ENCODE data around the gene PLB1. TPM values are rescaled to one million over a fixed set of nuclear protein-coding genes. Genes with fewer than 3 reads are reported as not detected.

The PLB1 gene
- polyA plus RNA-seq, 1 donor, result 3.2 TPM

DNA sequence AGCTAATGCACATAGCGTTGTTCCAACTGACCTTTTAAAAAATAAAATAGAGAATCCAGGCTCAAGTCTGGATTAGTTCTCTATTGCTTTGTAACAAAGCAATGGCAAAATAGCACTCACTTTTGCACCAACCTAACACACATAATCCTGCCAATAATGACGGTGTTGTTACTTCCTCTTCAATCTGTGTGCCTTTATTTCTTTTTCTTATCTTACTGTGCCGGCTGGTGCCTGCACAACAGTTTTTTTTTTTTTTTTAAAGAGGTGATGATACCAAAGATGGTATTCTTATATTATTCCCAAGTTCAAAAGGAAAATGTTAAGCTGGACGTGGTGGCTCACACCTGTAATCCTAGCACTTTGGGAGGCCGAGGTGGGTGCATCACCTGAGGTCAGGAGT is 3.4 kb downstream of the PLB1 start:
- H3K36me3 ChIP-seq (ENCODE audit: control insufficient read depth, insufficient read depth, low read length), result no peaks in the 10 kb centered on the region
- WGBS (ENCODE audit: insufficient coverage, low lambda C conversion rate), result 11% methylated on average over 1 of the region's 5 CpGs
- H3K27me3 ChIP-seq (ENCODE audit: control insufficient read depth, insufficient read depth, low read length), result no peaks in the 10 kb centered on the region
- no peaks in the 10 kb centered on the region for H3K9me3 ChIP-seq (ENCODE audit: control insufficient read depth, low read depth, low read length)
- no peak for DNase-seq
- H3K27ac ChIP-seq (ENCODE audit: low read length), result no peak overlapping the region
- peaks cover 20% of the 10 kb centered on the region for H3K4me1 ChIP-seq (ENCODE audit: control insufficient read depth, insufficient read depth, low read length)
- H3K4me3 ChIP-seq (ENCODE audit: low read length), result no peak overlapping the region

DNA sequence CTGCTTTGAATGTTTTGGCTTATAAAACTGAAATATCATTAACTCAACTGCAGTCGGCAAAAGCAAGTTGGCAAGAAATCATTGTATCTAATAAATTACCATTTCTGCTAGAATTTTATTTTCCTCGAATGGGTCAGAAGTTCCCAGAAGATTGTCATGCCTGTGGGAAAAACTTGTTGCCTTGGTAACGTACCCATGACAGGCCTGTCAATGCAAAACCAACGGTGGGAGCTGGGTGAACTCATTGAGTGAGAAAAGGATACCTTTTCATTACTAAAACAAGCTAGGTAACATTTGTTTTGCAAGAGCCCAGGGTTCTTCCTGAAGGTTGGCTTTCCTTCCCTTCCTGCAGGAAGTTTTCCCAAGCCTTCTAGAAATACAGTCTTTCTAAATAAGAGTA is 9.5 kb downstream of the PLB1 start:
- Histone ChIP-seq H3K27ac (ENCODE audit: low read length) (no peak overlapping the region), H3K9me3 (ENCODE audit: control insufficient read depth, low read depth, low read length) (no peaks in the 10 kb centered on the region), H3K4me1 (ENCODE audit: control insufficient read depth, insufficient read depth, low read length) (peaks cover 13% of the 10 kb centered on the region), H3K4me3 (ENCODE audit: low read length) (no peak overlapping the region), H3K36me3 (ENCODE audit: control insufficient read depth, insufficient read depth, low read length) (no peaks in the 10 kb centered on the region), H3K27me3 (ENCODE audit: control insufficient read depth, insufficient read depth, low read length) (no peaks in the 10 kb centered on the region)
- no peak for DNase-seq
- 60% methylated on average over 1 of the region's 4 CpGs for WGBS (ENCODE audit: insufficient coverage, low lambda C conversion rate)

DNA sequence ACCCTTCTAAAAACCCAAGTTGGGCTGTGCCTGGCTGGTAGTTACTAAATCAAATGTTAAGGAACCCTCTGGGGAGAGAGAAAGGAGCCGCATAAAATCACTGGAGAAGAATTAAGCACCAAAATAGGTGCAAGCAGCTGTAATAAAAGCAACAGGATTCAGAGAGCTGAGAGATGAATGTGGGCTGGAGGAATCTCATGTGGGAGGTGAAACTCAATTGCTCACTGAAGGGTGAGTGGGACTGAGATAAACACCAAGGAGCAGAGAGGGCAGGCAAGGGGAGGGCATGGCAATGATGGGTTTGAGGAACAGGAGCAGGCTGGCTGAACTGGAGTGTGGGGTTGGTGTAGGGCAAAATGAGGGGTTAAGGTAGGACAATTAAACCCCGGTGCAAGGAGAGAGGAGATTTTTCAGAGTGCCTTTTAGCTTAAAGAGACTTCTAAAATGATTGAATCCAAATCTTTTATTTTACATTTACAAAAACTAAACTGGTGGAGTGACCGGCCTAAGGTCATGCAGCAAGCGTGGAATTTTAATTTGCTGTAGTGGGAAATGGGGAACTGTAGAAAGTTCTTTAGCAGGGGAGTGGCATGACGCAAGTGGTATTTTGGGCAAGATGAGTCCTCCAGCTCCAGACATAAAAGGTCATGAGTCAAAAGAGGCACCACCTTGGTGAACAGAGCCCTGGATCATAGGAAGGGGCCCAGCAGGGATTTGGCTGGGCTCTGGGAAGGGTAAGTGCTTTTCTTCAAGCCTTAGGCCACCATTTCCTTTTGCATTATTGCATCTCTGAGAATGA is 10.5 kb downstream of the PLB1 start:
- WGBS (ENCODE audit: insufficient coverage, low lambda C conversion rate), result 90% methylated on average over 4 of the region's 5 CpGs

DNA sequence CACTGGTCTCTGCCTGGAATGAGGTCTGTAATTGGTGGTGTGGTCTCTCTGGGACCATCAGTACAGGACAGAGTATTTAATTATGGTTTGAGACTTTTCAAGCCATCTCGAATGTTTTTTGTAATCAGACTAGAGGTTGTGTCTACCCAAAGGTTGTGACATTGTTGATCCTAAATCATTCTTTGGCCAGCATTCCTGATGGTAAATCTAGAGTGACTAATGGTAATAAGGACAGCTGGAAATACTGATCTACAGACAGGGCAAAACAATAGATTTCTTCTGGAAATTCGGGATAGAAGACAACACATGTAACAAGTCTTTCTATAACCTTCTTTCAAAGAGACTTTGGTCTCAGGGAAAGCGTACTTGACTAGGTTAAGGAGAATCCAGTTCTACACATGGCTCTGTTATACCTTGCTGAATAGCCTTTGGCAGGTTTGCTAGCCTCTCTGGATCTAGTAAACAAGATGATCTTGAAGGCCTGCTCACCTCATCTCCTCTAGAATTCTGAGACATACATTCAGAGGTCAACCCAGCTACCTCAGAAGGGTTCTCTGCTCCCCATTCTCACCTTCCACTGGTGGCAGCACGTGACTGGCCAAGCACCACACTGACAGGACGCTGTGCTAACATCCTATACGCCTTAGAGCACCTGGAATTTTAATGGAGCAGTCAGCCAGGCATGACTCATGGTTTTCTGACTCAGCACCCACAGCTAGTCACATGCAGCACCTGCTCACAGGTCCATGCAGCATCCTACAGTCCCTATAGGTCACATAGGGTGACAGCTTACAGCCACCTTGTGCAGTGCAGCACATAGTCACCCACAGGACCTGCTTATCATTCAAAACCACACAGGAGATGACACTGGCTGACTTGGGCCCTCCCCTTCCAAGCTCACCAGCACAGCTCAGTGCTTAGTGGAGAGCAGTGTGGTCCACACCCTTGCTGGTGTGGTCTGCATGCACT is 12.2 kb downstream of the PLB1 start:
- peak; percentile 87 to 91 for DNase-seq
- Histone ChIP-seq H3K27me3 (ENCODE audit: control insufficient read depth, insufficient read depth, low read length) (no peaks in the 10 kb centered on the region), H3K36me3 (ENCODE audit: control insufficient read depth, insufficient read depth, low read length) (no peaks in the 10 kb centered on the region), H3K9me3 (ENCODE audit: control insufficient read depth, low read depth, low read length) (no peaks in the 10 kb centered on the region), H3K27ac (ENCODE audit: low read length) (peak overlapping the region; percentile 65), H3K4me1 (ENCODE audit: control insufficient read depth, insufficient read depth, low read length) (peaks cover 13% of the 10 kb centered on the region), H3K4me3 (ENCODE audit: low read length) (no peak overlapping the region)
- no CpG with 5 or more reads among the region's 6 CpGs for WGBS (ENCODE audit: insufficient coverage, low lambda C conversion rate)

More for the DNA sequence above, 10.5 kb downstream of the PLB1 start:
- no peak overlapping the region for H3K27ac ChIP-seq (ENCODE audit: low read length)
- H3K27me3 ChIP-seq (ENCODE audit: control insufficient read depth, insufficient read depth, low read length), result no peaks in the 10 kb centered on the region
- no peak overlapping the region for H3K4me3 ChIP-seq (ENCODE audit: low read length)
- peaks cover 13% of the 10 kb centered on the region for H3K4me1 ChIP-seq (ENCODE audit: control insufficient read depth, insufficient read depth, low read length)
- H3K9me3 ChIP-seq (ENCODE audit: control insufficient read depth, low read depth, low read length), result no peaks in the 10 kb centered on the region
- H3K36me3 ChIP-seq (ENCODE audit: control insufficient read depth, insufficient read depth, low read length), result no peaks in the 10 kb centered on the region
- DNase-seq, result no peak

DNA sequence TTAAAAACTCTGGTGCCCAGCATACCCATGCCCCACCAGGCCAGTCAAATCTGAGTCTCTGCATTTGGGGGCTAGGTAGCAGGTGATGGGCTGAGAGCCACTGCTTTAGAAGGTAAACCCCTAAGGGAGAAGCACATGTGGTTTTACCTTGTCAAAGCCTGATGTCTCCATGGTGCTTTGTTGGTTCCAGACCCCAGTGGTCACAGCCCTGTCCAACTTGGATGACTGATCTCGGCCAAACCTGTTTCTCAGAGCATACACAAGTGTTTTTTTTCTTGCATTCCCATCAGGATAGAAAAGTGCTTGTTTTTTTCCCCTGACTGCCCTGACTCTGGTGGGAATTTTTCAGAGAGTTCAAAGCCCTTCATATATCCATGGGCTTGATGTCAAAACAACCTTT is 13.5 kb downstream of the PLB1 start:
- 100% methylated on average over 1 of the region's 1 CpG for WGBS (ENCODE audit: insufficient coverage, low lambda C conversion rate)
- H3K4me3 ChIP-seq (ENCODE audit: low read length), result no peak overlapping the region
- peaks cover 13% of the 10 kb centered on the region for H3K4me1 ChIP-seq (ENCODE audit: control insufficient read depth, insufficient read depth, low read length)
- peak overlapping the region; percentile 46 for H3K27ac ChIP-seq (ENCODE audit: low read length)
- no peaks in the 10 kb centered on the region for H3K9me3 ChIP-seq (ENCODE audit: control insufficient read depth, low read depth, low read length)
- no peaks in the 10 kb centered on the region for H3K27me3 ChIP-seq (ENCODE audit: control insufficient read depth, insufficient read depth, low read length)
- no peaks in the 10 kb centered on the region for H3K36me3 ChIP-seq (ENCODE audit: control insufficient read depth, insufficient read depth, low read length)
- DNase-seq, result no peak

DNA sequence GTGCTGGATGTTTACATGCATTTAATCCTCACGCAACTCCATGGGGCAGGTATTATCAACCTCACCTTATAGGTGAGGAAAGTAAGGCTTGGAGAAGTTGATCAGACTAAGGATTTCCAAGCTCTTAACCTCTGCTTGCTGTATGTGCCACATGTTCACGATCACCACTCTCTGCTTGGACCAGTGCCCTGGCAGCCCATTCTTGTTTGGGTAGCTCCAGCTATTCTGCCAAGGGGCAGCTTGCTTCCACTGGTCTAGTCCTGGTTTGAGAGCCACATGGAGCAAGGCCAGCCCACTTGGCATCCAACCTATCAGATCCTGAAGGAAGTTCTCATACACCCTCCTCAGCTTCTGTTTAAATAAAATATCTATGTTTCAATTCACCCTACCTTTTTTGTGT is 14.3 kb downstream of the PLB1 start:
- no peaks in the 10 kb centered on the region for H3K9me3 ChIP-seq (ENCODE audit: control insufficient read depth, low read depth, low read length)
- no peaks in the 10 kb centered on the region for H3K27me3 ChIP-seq (ENCODE audit: control insufficient read depth, insufficient read depth, low read length)
- H3K36me3 ChIP-seq (ENCODE audit: control insufficient read depth, insufficient read depth, low read length), result no peaks in the 10 kb centered on the region
- no peak overlapping the region for H3K27ac ChIP-seq (ENCODE audit: low read length)
- peaks cover 13% of the 10 kb centered on the region for H3K4me1 ChIP-seq (ENCODE audit: control insufficient read depth, insufficient read depth, low read length)
- WGBS (ENCODE audit: insufficient coverage, low lambda C conversion rate), result 83% methylated on average over 1 of the region's 2 CpGs
- no peak overlapping the region for H3K4me3 ChIP-seq (ENCODE audit: low read length)
- DNase-seq, result no peak

DNA sequence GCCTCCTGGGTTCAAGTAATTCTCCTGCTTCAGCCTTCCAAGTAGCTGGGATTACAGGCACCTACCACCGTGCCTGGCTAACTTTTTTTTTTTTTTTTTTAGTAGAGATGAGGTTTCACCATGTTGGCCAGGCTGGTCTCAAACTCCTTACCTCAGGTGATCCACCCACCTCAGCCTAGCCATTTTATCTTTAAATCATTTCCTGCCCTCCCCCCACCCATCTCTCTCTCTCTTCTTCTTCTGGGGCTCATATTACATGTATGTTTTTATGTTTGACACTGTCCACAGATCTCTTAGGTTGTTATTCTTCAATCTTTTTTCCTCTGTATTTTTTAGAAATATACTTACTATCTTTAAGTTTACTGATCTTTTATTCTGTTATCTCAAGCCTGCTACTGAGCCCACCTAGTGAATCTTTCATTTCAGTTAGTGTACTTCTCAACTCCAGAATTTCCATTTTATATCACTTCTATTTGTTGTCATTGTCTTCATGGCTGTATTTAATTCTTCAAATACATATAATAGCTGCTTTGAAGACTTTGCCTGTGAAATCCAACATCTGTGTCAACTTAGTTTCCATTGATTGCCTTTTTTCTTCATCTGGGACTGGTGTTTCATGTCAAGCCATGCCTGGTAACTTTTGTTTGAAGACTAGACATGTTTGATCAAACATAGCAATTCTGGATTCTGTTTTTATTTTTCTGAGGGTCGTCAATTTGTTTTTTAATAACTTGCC is 16.2 kb downstream of the PLB1 start:
- no peak overlapping the region for H3K4me3 ChIP-seq (ENCODE audit: low read length)
- no peak overlapping the region for H3K27ac ChIP-seq (ENCODE audit: low read length)
- WGBS (ENCODE audit: insufficient coverage, low lambda C conversion rate), result 92% methylated on average over 1 of the region's 2 CpGs
- peaks cover 20% of the 10 kb centered on the region for H3K4me1 ChIP-seq (ENCODE audit: control insufficient read depth, insufficient read depth, low read length)
- DNase-seq, result no peak
- no peaks in the 10 kb centered on the region for H3K9me3 ChIP-seq (ENCODE audit: control insufficient read depth, low read depth, low read length)
- no peaks in the 10 kb centered on the region for H3K36me3 ChIP-seq (ENCODE audit: control insufficient read depth, insufficient read depth, low read length)
- no peaks in the 10 kb centered on the region for H3K27me3 ChIP-seq (ENCODE audit: control insufficient read depth, insufficient read depth, low read length)

DNA sequence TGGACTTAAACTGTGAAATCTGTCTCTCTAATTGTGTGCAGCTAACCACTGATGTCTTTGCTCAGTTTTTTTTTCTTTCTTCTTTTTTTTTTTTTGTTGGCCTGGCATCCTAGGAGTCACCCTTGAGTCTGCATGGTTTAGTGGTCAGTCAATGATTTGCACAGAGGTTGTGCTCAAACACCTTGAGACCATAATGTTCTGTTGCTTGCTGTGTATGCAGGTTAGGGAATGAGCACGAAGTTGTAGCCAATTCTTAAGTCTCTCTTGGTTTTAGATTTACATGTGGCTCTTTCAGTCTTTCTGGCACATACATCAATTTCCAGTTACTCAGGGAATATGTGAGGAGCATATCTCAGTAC is 16.7 kb downstream of the PLB1 start:
- H3K27ac ChIP-seq (ENCODE audit: low read length), result no peak overlapping the region
- peaks cover 23% of the 10 kb centered on the region for H3K4me1 ChIP-seq (ENCODE audit: control insufficient read depth, insufficient read depth, low read length)
- no peaks in the 10 kb centered on the region for H3K27me3 ChIP-seq (ENCODE audit: control insufficient read depth, insufficient read depth, low read length)
- DNase-seq, result no peak
- H3K4me3 ChIP-seq (ENCODE audit: low read length), result no peak overlapping the region
- WGBS (ENCODE audit: insufficient coverage, low lambda C conversion rate), result no CpG with 5 or more reads among the region's 1 CpG
- no peaks in the 10 kb centered on the region for H3K9me3 ChIP-seq (ENCODE audit: control insufficient read depth, low read depth, low read length)
- no peaks in the 10 kb centered on the region for H3K36me3 ChIP-seq (ENCODE audit: control insufficient read depth, insufficient read depth, low read length)

DNA sequence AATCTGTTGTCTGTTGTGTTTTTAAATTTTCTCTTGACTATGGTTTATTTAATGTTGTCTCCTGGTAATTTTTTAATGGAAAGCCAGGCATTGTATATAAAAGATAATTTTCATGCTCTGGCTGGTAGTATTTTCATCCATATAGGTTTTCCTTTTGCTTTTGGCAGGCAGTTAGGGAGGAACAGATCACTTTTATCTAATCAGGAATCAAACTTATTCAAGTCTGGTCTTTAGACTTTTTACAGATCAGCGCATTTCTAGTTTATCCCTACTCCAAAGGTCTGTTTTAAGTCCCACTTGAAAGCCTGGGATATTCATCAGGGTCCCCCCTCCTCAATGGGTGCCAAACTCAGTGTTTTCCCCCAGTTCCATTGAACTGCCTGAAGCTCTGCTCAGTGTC is 17.2 kb downstream of the PLB1 start:
- no peak for DNase-seq

DNA sequence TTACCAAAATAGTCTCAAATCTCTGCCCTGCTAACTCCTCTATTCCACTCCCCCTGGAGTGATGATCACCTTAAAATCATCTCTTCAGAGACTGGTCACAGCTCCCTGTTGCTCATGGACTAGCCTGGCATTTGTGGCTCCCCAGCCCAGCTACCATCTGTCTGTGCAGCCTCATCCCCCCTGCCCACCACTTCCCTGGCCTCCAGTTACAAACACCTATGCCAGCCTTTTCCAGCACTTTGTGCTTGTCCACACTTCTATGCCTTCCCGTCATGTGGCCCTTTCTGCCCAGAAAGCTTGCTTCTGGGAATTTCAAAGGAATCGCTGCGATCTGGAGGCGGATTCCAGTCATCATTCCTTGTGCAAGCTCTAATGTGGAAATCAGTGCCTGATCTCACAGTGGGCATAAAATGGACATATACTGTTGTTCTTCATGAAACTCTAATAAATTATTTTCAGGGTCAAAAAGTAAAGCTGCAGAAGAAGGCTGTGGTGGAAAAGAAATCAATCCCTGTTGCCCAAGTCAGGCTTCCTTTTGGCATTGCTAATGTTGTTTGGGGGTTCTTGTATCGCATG is 19.4 kb downstream of the PLB1 start:
- WGBS (ENCODE audit: insufficient coverage, low lambda C conversion rate), result no CpG with 5 or more reads among the region's 5 CpGs
- Histone ChIP-seq H3K4me1 (ENCODE audit: control insufficient read depth, insufficient read depth, low read length) (peaks cover 17% of the 10 kb centered on the region), H3K36me3 (ENCODE audit: control insufficient read depth, insufficient read depth, low read length) (peaks cover 5% of the 10 kb centered on the region), H3K4me3 (ENCODE audit: low read length) (no peak overlapping the region), H3K27ac (ENCODE audit: low read length) (no peak overlapping the region), H3K27me3 (ENCODE audit: control insufficient read depth, insufficient read depth, low read length) (no peaks in the 10 kb centered on the region), H3K9me3 (ENCODE audit: control insufficient read depth, low read depth, low read length) (no peaks in the 10 kb centered on the region)
- DNase-seq, result no peak

More for the DNA sequence above, 17.2 kb downstream of the PLB1 start:
- no peaks in the 10 kb centered on the region for H3K27me3 ChIP-seq (ENCODE audit: control insufficient read depth, insufficient read depth, low read length)
- peaks cover 24% of the 10 kb centered on the region for H3K4me1 ChIP-seq (ENCODE audit: control insufficient read depth, insufficient read depth, low read length)
- H3K36me3 ChIP-seq (ENCODE audit: control insufficient read depth, insufficient read depth, low read length), result no peaks in the 10 kb centered on the region
- H3K4me3 ChIP-seq (ENCODE audit: low read length), result no peak overlapping the region
- no peak overlapping the region for H3K27ac ChIP-seq (ENCODE audit: low read length)
- no CpG with 5 or more reads among the region's 1 CpG for WGBS (ENCODE audit: insufficient coverage, low lambda C conversion rate)
- no peaks in the 10 kb centered on the region for H3K9me3 ChIP-seq (ENCODE audit: control insufficient read depth, low read depth, low read length)

All from large intestine (tissue), 3 donors.